Mammary epithelial cell (primary cell): ENCODE measurements around the gene GRIN2D.

ENCODE experiments used
- EZH2 ChIP-seq: IDR thresholded peaks from 2 replicates; pipeline ENCODE4 v1.6.1; 2012; ENCODE audit warnings: low read length, inconsistent platforms, borderline replicate concordance
- TF ChIP-seq, protein P1 (sequence below), 2 donors: IDR thresholded peaks in 1 of 2; conservative IDR thresholded peaks in 1 of 2; 2 replicates each; pipeline ENCODE4 v1.5.1; 2011 to 2012; ENCODE audit warnings: inconsistent platforms in 2 of 2, low read length in 2 of 2, mild to moderate bottlenecking in 2 of 2, control low read depth in 1 of 2, low read depth in 1 of 2; ENCODE audit not compliant: insufficient read depth in 1 of 2; ENCODE audit errors: extremely low read depth in 1 of 2

DNA sequence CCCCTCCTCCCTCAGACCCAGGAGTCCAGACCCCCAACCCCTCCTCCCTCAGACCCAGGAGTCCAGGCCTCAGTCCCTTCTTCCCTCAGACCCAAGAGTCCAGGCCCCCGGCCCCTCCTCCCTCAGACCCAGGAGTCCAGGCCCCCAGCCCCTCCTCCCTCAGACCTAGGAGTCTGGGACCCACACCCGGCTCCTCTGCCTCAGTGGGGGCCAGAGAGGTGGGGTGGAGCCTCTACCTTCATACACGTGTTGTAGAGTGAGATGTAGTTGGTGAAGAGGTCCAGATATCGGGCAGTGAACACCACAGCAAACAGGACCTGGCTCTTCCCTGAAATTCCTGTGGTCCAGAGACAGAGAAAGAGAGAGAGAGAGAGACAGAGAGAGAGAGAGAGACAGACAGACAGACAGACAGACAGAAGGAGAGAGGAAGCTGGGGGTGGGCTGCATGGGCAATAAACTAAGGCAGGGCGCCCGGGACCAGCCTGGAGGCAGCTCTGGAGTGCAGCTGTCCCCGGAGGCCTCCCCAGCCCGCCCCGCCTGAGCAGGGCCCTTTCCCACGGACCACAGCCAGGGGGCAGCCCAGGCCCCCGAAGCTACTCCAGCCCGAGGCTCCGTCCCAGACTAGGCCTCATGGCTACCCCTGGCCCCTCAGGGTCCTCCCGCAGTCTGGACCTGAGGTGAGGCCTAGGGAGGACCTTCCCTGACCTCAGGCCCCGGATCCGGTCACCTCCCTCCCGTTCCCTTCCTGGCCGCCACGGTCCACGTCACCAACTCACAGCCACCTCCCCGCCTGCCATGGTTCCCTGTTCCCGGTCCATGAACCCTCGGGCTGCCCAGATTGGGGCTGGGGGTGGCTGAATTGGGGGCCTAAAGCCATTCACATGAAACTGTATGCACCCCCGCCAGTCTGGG is 3.0 kb upstream of the GRIN2D start:
- no peak for TF ChIP-seq EZH2
- TF ChIP-seq, protein P1, sequence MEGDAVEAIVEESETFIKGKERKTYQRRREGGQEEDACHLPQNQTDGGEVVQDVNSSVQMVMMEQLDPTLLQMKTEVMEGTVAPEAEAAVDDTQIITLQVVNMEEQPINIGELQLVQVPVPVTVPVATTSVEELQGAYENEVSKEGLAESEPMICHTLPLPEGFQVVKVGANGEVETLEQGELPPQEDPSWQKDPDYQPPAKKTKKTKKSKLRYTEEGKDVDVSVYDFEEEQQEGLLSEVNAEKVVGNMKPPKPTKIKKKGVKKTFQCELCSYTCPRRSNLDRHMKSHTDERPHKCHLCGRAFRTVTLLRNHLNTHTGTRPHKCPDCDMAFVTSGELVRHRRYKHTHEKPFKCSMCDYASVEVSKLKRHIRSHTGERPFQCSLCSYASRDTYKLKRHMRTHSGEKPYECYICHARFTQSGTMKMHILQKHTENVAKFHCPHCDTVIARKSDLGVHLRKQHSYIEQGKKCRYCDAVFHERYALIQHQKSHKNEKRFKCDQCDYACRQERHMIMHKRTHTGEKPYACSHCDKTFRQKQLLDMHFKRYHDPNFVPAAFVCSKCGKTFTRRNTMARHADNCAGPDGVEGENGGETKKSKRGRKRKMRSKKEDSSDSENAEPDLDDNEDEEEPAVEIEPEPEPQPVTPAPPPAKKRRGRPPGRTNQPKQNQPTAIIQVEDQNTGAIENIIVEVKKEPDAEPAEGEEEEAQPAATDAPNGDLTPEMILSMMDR (conservative IDR thresholded peaks at IDR 0.05 in 1 of 2, IDR thresholded peaks at IDR 0.05 in 1 of 2; ENCODE audit: extremely low read depth in 1 of 2, insufficient read depth in 1 of 2, low read depth in 1 of 2, low read length in 2 of 2), result peak; percentile 28 to 73
